GM12873 (cell line): ENCODE data around the gene DNAJC25.

Source experiments
- TF ChIP-seq, protein P1 (sequence below): IDR thresholded peaks from 2 replicates; pipeline ENCODE4 v1.5.1; 2012; ENCODE audit warnings: low read depth, mild to moderate bottlenecking, moderate library complexity, low read length, control low read depth; ENCODE audit not compliant: insufficient read depth; ENCODE audit errors: missing control alignments

The DNAJC25 gene

DNA sequence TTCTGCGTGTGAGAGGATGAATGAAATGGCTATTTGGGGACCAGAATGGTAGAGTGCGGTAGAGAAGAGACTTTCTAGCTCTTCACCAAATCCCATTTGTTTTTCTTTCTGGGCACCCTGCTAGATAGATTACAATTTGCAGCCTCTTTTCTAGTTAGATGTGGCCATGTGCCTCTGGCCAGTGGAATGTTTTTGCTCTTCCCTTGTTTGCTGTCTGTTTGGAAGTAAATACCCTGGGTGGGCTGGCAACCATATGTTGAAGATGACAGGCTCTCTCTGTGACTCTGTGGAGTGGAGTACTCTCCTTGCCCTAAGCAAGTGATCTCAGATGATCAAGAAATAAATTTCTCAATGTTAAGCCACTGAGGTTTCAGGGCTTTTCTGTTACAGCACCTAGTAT, 43.2 kb downstream of the DNAJC25 start:
- TF ChIP-seq, protein P1, sequence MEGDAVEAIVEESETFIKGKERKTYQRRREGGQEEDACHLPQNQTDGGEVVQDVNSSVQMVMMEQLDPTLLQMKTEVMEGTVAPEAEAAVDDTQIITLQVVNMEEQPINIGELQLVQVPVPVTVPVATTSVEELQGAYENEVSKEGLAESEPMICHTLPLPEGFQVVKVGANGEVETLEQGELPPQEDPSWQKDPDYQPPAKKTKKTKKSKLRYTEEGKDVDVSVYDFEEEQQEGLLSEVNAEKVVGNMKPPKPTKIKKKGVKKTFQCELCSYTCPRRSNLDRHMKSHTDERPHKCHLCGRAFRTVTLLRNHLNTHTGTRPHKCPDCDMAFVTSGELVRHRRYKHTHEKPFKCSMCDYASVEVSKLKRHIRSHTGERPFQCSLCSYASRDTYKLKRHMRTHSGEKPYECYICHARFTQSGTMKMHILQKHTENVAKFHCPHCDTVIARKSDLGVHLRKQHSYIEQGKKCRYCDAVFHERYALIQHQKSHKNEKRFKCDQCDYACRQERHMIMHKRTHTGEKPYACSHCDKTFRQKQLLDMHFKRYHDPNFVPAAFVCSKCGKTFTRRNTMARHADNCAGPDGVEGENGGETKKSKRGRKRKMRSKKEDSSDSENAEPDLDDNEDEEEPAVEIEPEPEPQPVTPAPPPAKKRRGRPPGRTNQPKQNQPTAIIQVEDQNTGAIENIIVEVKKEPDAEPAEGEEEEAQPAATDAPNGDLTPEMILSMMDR: no peak

DNA sequence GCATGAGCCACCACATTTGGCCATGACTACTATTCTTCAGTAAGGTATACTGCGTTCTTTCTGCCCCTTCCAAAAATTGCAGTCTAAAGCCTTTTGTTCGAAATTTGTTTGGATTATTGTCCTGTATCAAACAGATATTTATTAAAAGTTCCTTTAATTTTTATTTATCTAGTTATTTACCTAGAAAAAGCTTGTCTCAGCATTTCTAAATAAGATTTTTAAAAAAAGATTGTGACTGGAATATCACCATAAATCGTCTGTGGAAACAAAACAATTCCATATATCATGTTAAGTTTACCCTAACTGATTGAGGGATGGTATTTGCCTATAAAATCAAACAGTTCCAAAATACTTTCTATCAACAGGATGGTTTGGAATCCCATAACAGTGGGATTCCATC, 45.0 kb downstream of the DNAJC25 start:
- TF ChIP-seq, protein P1: no peak

DNA sequence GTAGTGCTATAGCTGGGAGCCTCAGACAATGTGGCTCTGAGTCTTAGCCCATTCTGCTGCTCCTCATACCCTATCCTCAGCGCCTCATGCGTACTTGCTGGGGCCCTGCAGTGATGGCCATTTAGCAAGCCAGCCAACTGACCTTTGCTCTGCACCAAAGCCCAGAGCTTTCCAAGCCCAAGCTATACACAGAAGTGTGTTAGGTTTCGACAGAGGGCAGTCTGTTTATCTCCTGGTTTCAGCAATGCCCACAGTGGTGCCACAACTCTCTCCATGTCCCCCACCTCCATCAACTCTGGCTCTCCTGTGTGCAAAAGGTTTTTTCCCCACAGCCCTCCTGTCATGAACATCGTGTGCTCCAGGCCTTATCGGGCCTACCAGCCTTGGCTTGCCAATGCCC, 47.2 kb downstream of the DNAJC25 start:
- TF ChIP-seq, protein P1: no peak

DNA sequence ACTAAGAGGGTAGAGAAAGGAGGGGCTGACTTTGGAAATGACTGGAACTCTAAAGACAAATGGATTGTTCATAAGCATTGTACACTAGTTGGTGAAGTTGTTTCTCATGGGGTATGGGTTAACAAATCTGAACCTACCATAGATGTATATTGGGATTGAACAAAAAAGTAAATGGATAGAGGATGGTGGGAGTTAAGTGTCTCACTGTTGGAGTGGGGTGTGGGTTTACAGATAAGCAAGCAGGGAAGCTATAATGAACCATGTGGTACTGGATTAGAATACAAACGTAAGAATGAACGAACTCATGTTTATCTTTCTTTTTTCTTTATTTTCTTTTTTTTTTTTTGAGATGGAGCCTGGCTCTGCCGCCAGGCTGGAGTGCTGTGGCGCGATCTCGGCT, 48.1 kb downstream of the DNAJC25 start:
- TF ChIP-seq, protein P1: no peak

DNA sequence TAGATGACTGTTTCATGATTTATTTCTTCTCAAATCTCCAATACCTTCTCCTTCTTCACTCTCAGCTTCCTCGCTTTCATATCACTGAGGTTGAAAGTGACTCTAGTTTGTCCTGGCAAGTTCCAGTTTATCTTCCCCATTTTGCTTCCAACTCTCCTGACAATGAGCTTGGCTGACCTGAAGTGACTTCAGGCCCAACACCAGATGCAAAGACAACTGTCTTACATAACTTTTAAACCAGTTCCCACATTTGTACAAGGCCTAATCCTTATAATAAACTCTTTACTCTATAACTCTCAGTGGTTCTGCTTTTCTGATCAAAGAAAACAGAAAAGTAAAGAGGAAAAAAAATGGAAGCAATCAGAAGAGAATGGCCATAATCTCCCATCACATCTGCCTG, 52.3 kb downstream of the DNAJC25 start:
- TF ChIP-seq, protein P1: no peak

DNA sequence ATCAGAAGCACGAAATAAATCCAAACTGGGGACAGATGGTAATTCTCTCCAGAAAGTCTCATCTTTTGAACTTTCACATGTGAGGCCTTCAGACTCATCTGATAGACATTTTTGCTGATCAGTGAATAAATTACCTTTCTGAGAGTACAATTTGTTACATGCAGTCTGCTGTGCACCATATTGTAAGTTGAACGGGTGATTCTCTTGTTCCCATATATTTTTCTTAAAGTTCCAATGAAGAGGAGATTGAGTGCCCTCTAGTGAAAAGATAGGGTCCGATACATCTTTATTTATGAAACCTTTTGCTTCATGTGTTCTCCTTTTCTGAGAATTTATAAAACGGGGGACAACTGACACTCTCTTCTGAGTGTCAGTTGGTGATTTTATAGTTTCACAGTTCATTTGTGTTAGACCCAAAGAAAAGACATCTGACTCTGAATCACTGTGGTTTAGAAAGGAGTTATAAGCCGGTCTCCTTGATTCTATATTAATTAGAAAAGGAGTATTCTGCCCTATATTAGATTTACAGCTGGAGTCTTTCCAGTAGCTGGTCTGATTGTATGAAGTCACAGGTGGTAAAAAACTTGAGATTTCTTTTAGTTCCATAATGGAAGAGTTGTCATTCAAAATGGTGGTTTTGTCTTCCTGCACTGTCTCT, 60.7 kb downstream of the DNAJC25 start:
- TF ChIP-seq, protein P1: peak; percentile 40

DNA sequence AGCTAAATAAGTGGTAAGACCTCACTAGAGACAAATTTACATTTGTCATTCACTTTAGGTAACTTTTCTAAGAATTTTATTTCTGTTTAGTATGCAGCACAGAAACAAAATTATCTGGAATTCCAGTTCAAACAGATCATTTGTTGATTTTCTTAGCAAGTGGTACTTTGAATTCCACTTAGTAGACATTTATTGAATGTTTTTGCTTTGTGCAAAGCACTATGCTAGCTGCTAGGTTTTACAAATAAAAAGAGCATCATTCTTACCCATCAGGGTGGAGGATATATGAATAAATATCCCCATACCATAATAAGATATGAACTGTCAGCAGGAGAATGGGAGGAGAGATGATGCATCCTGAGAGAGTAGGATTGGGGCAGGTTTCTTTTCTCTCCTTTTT, 65.7 kb downstream of the DNAJC25 start:
- TF ChIP-seq, protein P1: no peak
